Pancreas (tissue), 10 donors: ENCODE results near the gene SKAP1. TPM values are rescaled to one million over a fixed set of nuclear protein-coding genes. Genes with fewer than 3 reads are reported as not detected.

Experiments used
- ATAC-seq, 4 donors: fragments of 200-7000 bp; cut with Tn5 transposase; one replicate each; pipeline versions ENCODE4 v1.8.0 to v1.9.1; 2020; ENCODE audit warnings: mild to moderate bottlenecking in 4 of 4, moderate library complexity in 4 of 4
- DNase-seq, 6 donors: peaks; one replicate each; pipeline ENCODE4 v3.0.0-alpha.2; 2020
- FAIRE-seq: peaks from 2 replicates; lab custom pipeline; 2012; peaks lifted over from hg19 to GRCh38; lab: Jason Lieb, UNC
- H3K27ac ChIP-seq, 4 donors: fragments of 200-600 bp; sonication (generic); 1 replicate in 3 of 4; 2 replicates in 1 of 4; pipeline versions ENCODE4 v1.5.0 to v1.8.0; 2020
- H3K27me3 ChIP-seq, 4 donors: fragments of 200-600 bp; one replicate each; pipeline ENCODE4 v1.8.0; 2021
- H3K36me3 ChIP-seq, 3 donors: fragments of 200-600 bp; sonication (generic) in 1 of 3; one replicate each; pipeline versions ENCODE4 v1.5.0 to v1.8.0; 2020 to 2021
- H3K4me1 ChIP-seq, 3 donors: fragments of 200-600 bp; one replicate each; pipeline ENCODE4 v1.8.0; 2021
- H3K4me3 ChIP-seq, 4 donors: fragments of 200-600 bp; sonication (generic) in 2 of 4; one replicate each; pipeline versions ENCODE4 v1.5.0 to v1.8.0; 2020 to 2021
- H3K9me3 ChIP-seq, 4 donors: fragments of 200-600 bp; one replicate each; pipeline ENCODE4 v1.8.0; 2021
- WGBS, 2 donors: extraction: QIAGEN DNeasy Blood & Tissue Kit; methylation state at CpG; one replicate each; pipeline ENCODE4 v1.1.7; 2013; 5-methylcytosine and 5-hydroxymethylcytosine counted together
- intact Hi-C, 3 donors: fragments of 100-400 bp; cut with DNase I; formaldehyde crosslinking; loops; one replicate each; pipeline versions ENCODE4 v1.11.1 to v1.14.2; 2022
- polyA plus RNA-seq, 2 donors: library from polyadenylated mRNA; stranded (reverse); fragments of 200-250 nt; gene quantifications; one replicate each; pipeline ENCODE4 v1.2.3, GENCODE V29; 2013
- total RNA-seq, 6 donors: library from RNA; stranded (reverse); fragmentation: NEBNext Ultra II Directional in 4 of 6; extraction: Animal tissue kit (Norgen Biotek cat#: 25700) in 4 of 6; gene quantifications; one replicate each; pipeline versions ENCODE4 v1.2.1 to v1.2.4, GENCODE V29; 2021 to 2023
- TF ChIP-seq, protein P1 (sequence below), 4 donors: fragments of 200-600 bp; sonication (generic) in 3 of 4; IDR thresholded peaks; one replicate each; pipeline versions ENCODE4 v1.5.0 to v1.8.0; 2021; ENCODE audit warnings: antibody characterized with exemption in 4 of 4
- donor health status: healthy with polysubstance abuse.
- donor health status: DM: no; HTN: no; CAD: no; lungs with moderate emphysema.
- donor health status: DM: no; HTN: no; CAD: no.
- donor health status: control.
- donor health status: control.
- donor health status: Bipolar disorder and iron deficiency.
- donor health status: DM: yes; HTN: yes; CAD: no.
- donor health status: DM: no; HTN: no; CAD: no.
- donor health status: DM: no; HTN: no; CAD: no.
- donor health status: DM: yes; HTN: yes; CAD: no.

The SKAP1 gene
- total and polyA plus RNA-seq, 8 donors = 0.92 to 5.2 (median 3.0) TPM

- H3K36me3 ChIP-seq = no peaks in the 10 kb centered on the region
- H3K9me3 ChIP-seq = no peaks in the 10 kb centered on the region
- no peak overlapping the region for H3K27ac ChIP-seq
- intact Hi-C loops = loop anchor here in 1 of 3 donors (10.0 kb wide), 1 partner anchor 465 kb away; the partner anchor contains the start of genes HOXB7 and HOXB8
- ATAC-seq (no peak), FAIRE-seq (no peak), DNase-seq (no peak)
- no peaks in the 10 kb centered on the region for H3K27me3 ChIP-seq
- TF ChIP-seq, protein P1, sequence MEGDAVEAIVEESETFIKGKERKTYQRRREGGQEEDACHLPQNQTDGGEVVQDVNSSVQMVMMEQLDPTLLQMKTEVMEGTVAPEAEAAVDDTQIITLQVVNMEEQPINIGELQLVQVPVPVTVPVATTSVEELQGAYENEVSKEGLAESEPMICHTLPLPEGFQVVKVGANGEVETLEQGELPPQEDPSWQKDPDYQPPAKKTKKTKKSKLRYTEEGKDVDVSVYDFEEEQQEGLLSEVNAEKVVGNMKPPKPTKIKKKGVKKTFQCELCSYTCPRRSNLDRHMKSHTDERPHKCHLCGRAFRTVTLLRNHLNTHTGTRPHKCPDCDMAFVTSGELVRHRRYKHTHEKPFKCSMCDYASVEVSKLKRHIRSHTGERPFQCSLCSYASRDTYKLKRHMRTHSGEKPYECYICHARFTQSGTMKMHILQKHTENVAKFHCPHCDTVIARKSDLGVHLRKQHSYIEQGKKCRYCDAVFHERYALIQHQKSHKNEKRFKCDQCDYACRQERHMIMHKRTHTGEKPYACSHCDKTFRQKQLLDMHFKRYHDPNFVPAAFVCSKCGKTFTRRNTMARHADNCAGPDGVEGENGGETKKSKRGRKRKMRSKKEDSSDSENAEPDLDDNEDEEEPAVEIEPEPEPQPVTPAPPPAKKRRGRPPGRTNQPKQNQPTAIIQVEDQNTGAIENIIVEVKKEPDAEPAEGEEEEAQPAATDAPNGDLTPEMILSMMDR (IDR thresholded peaks at IDR 0.05) = no peak
- no peak overlapping the region for H3K4me3 ChIP-seq
- 82 to 87% methylated on average over 4 of the region's 4 CpGs for WGBS, 2 donors
- H3K4me1 ChIP-seq = peaks cover 6 to 13% (median 9%) of the 10 kb centered on the region in 3 donors
These were observed 280.1 kb downstream of the SKAP1 start for GRCh38 chr17:48149787-48150463.

DNA sequence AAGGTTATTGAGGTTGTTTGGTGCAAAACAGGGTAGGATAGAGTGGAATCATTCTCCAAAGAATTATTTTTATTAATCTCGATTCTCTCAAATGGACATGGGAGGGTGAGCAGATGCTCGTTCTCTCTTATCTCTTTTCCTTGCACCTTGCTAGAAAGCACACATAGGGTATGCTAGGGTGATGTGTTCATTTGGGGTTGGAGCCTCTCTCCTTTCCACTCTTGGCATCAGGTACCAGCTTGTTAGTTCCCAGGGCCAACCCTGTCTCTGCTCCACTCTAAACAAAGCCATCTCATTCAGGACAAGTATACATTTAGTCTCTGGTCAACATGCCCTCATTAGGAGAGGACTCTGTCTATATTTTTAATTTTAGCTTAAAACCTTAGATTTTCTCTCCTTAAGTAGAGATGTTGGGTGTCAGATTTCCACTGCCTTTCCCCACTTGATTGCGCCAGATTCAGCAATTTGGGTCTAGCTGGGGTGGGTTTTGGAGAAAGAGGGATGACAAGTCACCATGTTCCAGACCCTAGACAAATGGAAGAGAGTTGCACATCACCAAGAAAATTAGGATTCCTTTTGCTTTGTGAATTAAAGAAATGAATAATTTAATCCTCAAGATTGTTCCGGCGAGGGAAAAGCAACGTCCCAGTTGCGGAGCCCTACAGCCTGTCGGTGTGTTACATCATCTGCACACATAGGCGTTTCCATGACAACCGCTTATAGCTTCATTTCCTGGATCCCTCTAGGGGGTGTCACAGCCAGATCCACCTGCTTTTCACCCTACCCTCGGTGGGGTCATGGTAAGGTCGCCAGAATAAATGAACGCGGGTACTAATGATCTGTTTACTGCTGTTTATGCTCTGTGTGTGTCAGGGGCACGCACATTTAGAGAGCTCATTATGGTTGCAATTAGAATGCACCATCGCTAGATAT, 280.9 kb downstream of the SKAP1 start:
- no peaks in the 10 kb centered on the region for H3K27me3 ChIP-seq
- no peak for ATAC-seq
- no peak for FAIRE-seq
- TF ChIP-seq, protein P1 (IDR thresholded peaks at IDR 0.05) = no peak
- no peaks in the 10 kb centered on the region for H3K36me3 ChIP-seq
- intact Hi-C loops = loop anchor here in 1 of 3 donors (10.0 kb wide), 1 partner anchor 466 kb away; the partner anchor contains the start of genes HOXB7 and HOXB8
- no peaks in the 10 kb centered on the region for H3K9me3 ChIP-seq
- DNase-seq = no peak
- H3K27ac ChIP-seq = no peak overlapping the region
- no peak overlapping the region for H3K4me3 ChIP-seq
- H3K4me1 ChIP-seq = peaks cover 0 to 8% (median 4%) of the 10 kb centered on the region in 3 donors
- WGBS, 2 donors = 61 to 64% methylated on average over 16 of the region's 16 CpGs

GRCh38 chr17:48148029-48148770, 281.8 kb downstream of the SKAP1 start:
- WGBS, 2 donors = 84 to 90% methylated on average over 14 of the region's 14 CpGs
- TF ChIP-seq, protein P1 (IDR thresholded peaks at IDR 0.05) = no peak
- Histone ChIP-seq H3K36me3 (no peaks in the 10 kb centered on the region), H3K4me3 (no peak overlapping the region), H3K27me3 (no peaks in the 10 kb centered on the region), H3K4me1 (no peaks in the 10 kb centered on the region), H3K9me3 (no peaks in the 10 kb centered on the region), H3K27ac (no peak overlapping the region)
- ATAC-seq = no peak
- DNase-seq = no peak
- intact Hi-C loops = loop anchor here in 1 of 3 donors (10.0 kb wide), 1 partner anchor 467 kb away; the partner anchor contains the start of genes HOXB7 and HOXB8
- FAIRE-seq = no peak

GRCh38 chr17:48144976-48145798, 284.8 kb downstream of the SKAP1 start:
- TF ChIP-seq, protein P1 (IDR thresholded peaks at IDR 0.05) = no peak
- H3K9me3 ChIP-seq = no peaks in the 10 kb centered on the region
- ATAC-seq (no peak), FAIRE-seq (no peak), DNase-seq (no peak)
- H3K4me1 ChIP-seq = no peaks in the 10 kb centered on the region
- intact Hi-C loops = loop anchor here in 1 of 3 donors (10.0 kb wide), 1 partner anchor 470 kb away; the partner anchor contains the start of genes HOXB7 and HOXB8
- H3K4me3 ChIP-seq = no peak overlapping the region
- no peaks in the 10 kb centered on the region for H3K36me3 ChIP-seq
- H3K27ac ChIP-seq = no peak overlapping the region
- 94 to 95% methylated on average over 3 of the region's 3 CpGs for WGBS, 2 donors
- no peaks in the 10 kb centered on the region for H3K27me3 ChIP-seq
